HG03432 (cell line): ENCODE data around the gene TTLL5.

Experiments
- ATAC-seq: cut with Tn5 transposase; IDR thresholded peaks from one replicate; pipeline ENCODE4 v1.9.1; 2021; ENCODE audit warnings: mild to moderate bottlenecking, moderate library complexity; ENCODE audit not compliant: unreplicated experiment

The TTLL5 gene

DNA sequence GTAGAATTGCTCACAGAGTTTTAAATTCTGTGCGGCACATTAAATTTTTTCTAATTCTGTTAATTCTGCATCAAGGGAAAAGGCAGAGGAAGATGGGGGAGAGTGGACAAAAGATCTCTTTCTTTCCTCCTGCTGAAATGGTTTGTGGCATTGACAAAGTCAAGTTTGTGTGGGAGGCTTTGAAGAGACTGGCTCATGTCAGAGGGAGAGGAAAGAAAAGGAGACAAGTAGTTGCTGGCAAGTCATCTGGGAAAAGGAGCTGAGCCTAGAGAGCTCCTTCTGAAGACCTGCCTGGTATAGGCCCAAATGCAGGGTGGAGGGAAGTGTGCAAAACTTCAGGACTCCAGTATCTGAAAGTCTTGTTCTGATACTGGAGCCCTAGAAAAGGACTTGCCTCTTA, 36.3 kb downstream of the TTLL5 start:
- no peak for ATAC-seq

DNA sequence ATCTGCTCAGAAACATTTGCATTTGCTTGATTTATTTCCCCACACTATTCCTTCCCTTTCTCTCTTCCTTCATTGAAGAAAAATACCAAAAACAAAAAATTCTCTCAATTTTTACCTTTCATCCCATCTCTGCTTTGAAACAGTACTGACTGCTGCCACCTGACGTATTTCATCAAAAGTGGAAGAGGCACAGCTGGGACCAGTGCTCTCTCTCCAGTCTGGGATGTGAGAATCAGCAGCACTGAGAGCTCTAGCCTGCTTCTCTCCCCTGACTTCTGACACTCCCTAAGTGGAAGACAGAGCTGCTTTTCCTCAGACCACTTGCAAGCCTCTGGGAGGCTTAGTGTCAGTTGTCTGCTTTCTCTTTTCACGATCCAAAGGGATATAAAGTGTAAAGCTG, 36.9 kb downstream of the TTLL5 start:
- no peak for ATAC-seq

DNA sequence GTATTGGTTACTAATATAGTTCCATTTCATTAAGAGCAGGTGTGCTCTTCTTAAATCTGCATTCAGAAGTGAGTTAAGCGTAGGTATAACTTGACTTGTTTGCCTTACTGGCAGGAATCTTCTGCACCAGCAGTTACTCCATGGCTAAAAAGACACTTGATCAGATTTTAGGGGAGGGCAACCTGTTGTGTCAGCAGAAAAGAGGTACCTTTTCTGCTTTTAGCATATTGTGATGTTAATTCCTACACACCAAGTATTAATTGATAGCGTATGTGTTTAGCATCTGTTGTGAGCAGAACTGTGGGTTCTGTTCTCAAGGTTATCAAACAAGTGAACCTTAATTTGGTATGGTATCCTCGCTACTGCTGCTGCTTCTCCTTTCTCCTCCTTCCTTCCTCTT, 38.3 kb downstream of the TTLL5 start:
- no peak for ATAC-seq

DNA sequence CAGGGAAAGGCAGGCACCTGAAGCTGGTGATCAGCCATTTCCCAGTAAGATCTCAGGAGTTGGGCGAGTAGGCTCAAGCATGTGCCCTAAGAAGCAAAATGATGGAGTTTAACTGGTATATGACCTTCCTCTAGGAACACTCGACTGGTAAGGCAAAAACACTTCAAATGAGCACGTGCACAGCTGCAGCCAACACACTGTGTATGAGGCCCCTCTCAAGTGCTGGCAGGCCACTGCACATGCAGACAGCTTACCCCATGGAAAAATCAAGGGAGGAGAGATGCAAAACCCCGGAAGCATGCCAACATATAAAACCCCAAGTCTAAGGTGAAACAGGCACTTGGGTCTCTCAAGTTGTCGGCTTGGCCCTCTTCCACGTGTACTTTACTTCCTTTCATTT, 39.2 kb downstream of the TTLL5 start:
- ATAC-seq, result no peak

DNA sequence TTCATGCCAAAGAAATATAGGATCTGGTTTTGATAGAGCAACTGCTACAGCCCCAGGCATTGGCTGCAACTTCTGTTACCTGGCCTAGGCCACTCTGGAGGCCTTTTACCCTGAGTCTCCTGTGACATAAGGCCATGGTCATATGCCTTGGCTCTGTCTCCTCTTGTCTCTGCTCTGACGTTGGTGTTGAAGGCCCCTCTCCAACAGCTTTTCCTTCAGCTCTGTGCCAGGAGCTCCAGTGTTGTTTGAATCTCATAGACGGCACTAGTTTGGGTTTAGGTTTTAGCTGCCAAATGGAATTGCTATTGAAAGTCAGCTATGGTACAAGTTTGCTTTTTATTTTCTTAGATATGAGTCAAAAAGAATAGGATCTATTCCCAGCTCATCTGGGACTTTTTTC, 41.1 kb downstream of the TTLL5 start:
- ATAC-seq, result no peak

DNA sequence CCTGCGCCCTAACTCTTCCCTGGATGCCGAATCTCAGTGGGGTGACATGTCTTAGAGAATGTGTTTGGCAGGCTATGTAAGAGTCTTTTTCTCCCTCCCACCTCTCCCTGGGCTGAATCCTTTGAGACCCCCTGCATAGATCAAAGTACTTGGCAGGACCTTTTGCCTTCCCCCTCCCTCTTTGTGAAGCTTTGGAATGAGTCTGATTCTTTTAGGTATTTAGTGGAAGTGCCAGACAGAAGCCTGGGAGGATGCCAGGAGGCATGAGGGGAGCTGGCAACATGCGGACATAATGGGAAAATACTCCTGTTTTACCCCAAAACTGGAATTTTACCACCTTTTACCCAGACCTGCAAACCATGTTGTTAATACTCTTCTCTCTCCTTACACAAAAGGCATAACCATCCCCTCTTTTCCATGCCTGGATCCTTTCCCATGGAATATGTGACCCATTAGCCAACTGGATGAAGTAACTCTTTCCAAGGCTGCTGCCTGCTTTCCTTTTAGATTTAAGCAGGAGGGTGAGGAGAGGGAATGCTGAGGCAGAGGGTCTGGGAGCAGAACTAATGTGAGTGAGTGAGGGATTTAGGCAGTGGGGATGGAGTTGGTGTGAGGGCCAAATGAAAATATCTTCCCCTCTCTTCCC, 41.7 kb downstream of the TTLL5 start:
- ATAC-seq, result no peak

DNA sequence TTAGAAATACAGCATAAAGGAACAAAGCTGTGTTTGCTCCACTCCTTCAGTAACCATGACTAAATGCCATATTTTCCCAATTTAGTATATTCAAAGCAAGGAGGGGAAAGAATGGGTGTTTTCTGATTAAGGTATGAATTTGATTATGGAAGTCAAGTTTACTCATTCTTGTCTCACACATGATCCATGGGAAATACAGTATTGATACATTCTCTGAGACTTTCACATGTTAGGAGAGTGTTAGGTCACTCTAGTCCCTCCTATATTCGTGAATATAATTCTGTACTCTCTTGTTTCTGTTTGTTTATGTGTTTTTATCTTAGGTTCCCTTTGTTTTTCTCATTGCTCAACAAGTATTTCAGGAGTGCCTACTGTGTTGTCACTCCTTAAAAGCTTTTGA, 42.4 kb downstream of the TTLL5 start:
- no peak for ATAC-seq

DNA sequence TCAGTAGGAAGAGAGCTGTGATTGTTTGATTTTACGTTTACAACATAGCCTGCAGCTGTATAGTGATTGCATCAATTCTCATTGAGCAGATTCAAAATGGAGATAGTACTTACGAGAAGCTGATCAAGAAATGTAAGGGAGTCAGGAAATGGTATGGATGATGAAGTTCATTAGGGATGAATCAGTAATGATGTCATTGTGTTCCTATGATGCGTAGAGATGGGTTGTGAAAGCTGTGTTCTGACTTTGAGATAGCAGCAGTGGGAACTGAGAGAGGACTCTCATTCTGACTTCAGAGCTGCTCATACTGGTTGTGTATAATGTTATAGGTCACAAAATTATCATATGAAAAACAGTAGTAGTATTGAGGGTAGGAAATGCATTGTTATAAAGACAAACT, 44.0 kb downstream of the TTLL5 start:
- ATAC-seq, result no peak

DNA sequence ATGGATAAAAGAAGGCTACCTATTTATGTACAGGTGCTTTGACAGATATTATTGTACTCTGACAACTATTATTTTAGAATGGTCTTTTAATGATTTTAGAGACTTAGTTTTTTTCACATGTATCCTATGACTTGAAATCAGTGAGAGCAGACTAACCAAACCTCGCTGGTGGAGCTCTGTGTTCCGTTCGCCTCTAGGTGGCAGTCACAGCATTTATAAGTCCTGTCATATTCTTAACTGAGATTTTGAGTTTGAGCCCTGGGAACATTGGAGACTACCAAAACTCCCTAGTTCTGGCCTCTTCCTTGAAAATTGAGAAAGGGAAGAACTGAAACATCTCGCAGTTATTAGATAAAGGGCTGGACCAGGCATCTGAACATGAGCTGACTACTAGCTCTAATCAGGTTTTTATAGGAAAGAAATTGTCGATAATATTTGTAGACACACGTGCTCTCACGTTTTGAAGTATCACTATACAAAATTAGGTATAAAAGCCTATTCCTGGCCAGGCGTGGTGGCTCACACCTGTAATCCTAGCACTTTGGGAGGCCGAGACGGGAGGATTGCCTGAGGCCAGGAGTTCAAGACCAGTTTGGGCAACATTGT, 48.3 kb downstream of the TTLL5 start:
- no peak for ATAC-seq

DNA sequence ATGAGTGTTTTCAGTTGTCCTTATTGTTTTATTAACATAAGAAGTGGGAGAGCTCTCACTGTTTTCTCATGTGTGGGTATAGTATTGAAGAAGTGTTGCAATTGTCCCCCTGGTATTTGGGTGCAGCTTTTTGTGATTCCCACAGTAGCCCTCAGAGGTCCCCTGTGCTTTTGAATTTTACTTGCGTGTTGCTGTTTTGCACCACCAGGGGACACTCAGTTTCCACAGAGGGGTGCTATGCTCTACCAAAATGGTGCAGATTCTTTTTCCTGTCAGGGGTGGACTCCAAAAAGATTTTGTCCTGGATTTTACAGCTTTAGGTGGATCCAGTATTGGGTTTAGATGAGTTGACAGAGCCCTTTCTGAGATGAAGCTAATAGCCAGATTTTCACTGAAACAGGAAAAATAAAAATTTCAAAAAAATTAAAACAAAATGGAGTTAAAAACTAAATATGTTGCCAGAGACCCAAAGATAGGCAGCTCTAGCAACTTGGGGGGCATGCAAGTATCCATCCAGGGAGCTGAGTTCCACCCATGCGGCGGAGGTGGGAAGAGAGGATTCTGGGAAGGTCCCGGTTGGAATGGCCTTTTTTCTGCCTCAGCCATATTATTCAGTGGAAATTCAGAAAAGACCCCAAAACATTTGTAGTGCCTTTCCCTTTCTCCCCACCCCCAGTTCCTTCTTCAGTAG, 50.2 kb downstream of the TTLL5 start:
- no peak for ATAC-seq

DNA sequence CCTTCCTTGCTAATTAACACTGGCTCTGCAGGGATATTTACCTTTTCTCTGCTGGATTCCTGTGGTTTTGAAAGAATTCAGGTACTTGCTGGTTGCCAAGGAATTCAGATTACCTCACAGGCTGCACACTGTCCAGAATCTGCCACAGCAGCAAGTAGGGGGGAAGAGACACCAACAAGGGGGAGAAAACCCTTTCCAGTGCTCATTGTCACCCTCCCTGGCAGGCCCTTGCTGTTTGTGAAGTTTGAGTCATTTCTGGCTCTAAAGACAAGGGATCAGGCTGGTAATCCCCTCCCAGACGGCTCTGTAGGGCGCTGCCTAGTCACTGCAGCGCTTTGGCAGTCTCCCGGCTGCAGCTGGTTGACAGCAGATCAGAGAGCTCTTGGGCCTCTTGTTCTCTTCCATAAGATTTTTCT, 50.8 kb downstream of the TTLL5 start:
- peak; percentile 84 for ATAC-seq

DNA sequence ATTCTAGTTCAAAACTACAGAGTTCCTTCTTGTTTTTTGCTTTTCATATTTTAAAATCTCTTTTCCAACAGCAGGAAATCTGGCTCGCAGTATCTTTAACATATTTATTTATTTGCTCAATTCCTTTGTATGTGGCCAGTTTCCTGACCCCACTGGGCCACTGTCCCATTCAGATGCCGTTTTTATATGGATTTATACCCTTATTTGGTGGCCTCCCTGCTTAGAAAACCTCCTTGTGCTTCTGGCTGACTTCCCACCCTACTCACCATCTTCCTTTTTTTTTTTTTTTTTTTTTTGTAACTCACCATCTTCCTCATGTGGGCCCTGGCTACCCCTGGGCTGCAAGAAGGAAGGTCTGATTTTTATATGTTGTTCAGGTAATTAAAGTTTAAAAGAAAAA, 53.9 kb downstream of the TTLL5 start:
- ATAC-seq, result no peak

DNA sequence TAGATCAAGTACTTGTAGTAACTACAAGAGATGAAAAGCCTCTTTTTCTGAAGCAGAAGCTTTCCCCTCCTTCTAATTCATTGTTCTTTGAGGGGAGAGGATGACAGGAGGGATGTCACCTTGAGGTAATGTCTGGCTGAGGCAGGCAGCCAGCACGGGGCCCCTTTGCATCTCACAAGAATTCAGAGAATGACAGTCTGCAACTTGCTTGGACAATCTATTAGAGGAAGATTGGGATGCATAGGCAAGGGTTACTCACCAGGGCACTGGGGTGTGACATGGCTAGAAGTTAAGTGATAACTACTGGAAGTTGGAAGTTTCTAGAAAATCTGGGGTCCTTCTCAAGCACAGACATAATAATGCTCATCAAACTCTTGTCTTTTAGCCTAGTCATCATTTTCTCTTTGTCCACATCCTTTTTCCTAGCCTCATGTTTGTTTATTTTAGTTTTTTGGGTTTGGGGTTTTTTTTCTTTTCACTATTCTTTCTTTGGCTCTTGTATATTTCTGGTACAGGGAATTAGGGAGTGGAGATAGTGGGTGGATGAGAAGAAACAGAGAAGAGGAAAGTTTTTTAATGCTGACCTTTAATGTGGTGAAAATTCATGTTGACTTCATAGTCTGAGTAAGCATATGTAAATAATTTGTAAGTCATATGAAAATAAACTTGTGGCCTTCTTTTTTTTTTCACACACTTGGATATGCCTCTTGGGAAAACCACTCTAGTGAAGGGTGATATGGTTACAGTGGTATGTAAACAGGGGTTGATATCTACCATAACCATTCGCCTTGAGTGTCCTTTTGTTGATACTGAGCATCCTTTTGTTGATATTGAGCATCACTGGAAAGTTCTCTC, 55.1 kb downstream of the TTLL5 start:
- ATAC-seq, result no peak

DNA sequence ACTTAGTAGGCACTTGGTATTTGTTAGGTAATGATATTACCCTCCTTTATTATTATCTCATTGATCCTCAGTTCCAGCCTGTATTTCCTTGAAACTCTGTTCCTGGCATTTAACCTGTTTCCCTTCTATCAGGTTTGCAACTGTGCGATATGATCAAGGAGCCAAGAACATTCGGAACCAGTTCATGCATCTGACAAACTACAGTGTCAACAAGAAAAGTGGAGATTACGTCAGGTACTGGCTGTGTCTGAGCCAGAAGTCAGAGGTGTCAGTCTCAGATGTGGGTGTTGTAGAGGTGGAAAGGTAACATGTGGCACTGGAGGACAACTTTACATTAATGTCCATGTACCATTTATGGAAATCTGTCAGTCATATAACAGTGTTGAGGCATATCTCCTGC, 56.7 kb downstream of the TTLL5 start:
- no peak for ATAC-seq

DNA sequence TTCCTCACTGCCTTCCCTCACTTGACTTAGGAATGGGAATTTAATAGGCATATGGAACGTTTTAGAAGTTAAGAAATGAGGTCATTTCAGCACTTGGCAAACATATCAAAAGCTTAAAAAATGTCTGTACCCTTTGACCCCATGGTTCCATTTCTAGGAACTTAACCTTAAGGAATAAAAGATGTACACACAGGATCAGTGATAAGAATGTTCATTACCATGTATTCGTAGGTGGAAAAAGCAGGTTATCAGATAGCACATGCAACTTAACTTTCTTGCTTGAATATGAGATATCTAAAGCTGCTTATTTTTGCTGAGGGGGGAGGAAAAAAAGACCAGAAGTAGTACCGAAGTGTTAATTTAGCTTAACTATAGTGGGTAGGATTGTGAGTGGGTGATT, 57.2 kb downstream of the TTLL5 start:
- no peak for ATAC-seq

DNA sequence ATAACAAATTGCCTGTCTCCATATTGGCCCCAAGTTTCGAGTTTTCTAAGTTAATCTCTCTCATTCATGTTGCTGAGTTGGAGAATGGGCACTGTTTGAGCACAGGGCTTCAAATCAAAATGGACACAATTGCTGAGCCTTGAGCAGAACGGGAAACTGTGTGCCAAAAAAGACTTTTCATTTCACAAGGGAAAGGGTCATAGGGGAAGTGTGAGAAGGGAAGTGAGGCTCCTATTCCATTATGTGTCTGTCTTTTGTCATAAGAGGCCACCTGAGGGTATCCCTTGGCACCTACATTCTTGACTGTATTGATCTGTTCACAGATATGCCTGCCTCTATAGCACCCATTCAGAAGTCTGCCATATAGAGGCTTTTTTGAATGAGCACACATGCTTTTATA, 59.1 kb downstream of the TTLL5 start:
- ATAC-seq, result no peak

DNA sequence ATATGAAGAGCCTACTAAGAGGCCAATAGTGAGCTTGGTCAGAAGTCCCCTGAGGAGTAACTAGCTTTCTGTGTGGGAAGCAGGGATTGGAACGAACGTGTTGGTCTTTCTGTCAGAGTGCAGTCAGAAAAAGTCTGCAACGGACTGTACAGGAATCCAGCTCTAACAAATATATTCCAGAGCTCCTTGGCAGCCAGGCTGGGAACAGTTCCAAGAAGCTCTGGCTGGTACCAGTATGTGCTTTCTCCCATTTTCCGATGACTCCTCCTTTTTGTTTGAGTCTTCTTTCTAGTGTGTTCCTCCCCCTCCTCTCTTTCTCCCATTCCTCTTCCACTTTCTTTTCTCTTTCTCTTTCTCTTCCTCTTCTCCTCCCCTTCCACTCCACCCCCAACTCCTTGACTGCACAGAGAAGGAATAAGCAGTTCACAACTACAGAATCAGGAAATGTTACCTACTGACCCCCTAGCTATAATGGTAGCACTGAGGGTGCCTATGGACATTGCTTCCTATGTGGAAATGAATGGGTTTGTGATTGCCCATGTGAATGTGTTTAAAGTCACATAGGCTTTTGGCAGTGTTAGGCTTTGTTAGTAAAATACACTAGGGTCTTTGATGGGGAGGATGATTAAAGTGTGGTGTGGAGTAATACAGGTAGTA, 59.9 kb downstream of the TTLL5 start:
- no peak for ATAC-seq

DNA sequence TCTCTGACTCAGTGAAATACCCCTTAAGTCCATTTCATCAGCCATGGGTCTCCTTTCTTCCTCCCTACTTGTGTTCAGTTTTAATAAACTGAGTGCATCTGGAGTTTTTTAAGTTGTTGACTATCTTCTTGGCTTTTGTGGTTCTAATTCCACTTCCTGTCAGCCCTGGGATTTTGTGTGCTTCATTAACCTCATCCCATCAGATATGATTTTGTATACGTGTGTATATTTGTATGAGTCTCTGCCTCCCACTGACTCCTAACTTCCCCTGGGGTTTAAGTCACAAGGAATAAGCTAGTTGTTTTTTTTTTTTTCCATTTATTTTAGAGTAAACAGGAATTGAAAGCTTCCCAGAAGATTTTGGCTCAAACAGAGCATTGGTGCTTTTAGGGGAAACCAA, 62.7 kb downstream of the TTLL5 start:
- no peak for ATAC-seq

DNA sequence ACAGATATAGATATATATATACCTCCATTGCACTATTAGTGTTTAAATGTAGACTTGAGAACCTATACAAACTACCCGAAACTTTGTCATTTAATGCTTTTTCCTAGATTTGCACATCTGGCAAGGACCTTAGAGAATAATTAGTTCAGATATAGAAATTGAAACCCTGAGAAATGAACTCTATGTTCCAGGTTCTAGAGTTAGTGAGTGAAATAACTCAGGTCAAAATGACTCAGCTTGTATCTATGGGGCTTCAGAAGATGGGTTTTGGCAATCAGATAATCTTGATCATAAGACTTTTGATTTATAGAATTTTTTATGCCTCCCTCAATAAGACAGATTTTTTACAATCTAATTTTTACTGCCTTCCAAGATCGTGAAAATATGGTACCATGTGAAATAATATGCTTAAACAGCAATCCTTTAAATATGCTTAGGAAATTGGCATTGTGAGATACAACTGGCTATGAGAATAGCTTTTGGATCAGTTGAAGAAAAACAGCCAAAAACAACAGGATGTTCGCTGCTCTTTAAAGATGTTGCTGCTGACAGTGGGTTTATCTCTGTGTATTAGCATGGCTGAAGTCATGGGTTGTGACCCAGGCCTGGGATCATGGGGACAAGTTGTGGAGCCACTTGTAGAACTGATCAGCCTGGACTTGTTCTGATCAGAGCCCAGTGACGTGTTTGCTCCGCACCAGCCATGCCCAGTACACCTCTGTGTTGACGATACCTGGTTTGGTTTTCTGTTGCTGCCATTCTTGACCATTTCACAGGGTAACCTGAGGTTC, 63.6 kb downstream of the TTLL5 start:
- no peak for ATAC-seq

DNA sequence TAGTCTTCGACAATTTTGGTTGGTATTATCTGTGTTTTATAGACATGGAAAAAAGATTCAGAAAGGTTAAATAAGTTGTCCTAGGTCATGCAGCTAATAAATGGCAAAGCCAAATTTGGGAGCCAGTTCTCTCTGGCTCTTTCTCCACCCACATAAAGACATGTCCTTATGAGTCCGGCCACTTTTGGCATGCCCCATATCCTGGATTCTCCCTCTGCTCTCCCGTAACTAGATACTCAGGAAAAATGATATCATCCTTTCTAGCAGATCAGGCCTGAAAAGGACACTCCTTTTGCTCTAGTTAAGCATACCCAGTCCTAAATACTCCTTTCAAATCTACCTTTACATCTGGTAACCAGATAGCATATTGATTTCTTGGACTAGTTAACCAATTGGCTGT, 64.4 kb downstream of the TTLL5 start:
- ATAC-seq, result no peak
